AG09309 (cell line): Measurements from ENCODE around the gene PIK3C3.

Experiments
- DNase-seq: peaks from one replicate; pipeline ENCODE4 v3.0.0-alpha.2; 2010; ENCODE audit warnings: low read depth
- H3K4me3 ChIP-seq: 2 replicates; pipeline ENCODE4 v1.5.1; 2011; ENCODE audit warnings: mild to moderate bottlenecking, low read depth, low read length, moderate library complexity; ENCODE audit not compliant: control insufficient read depth
- TF ChIP-seq, protein P1 (sequence below): IDR thresholded peaks from 2 replicates; pipeline ENCODE4 v1.5.1; 2011; ENCODE audit warnings: mild to moderate bottlenecking, low read depth, low read length, inconsistent platforms; ENCODE audit not compliant: insufficient read depth, control insufficient read depth; ENCODE audit errors: missing control alignments

The PIK3C3 gene

DNA sequence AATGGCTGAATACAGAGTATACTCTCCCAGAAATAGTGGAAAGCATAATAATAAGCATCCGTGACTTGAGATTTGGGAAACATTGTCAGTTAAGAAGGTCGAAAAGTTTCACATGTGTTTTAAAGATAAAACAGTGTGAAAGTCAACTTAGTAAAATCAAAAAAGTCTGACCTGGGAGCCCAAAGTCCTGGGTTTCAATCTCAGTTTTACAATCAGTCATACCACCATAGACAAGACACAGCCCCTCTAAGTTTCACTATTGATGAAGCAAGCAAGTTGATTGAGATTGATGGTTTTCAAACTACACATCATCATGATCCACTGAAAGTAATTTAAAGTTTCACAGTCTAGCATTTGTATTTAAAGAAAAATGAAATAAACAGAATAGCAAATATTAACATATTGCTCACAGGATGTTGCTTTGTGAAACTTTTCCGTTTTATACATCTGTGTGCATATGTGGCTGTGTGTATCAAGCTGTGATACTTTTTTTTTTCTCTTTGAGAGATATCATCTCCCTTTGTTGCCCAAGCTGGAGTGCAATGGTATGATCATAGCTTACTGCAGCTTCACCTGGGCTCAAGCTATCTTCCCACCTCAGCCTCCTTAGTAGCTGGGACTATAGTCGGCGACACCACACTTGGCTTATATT lies 71.1 kb downstream of the PIK3C3 start:
- no peak for DNase-seq
- TF ChIP-seq, protein P1, sequence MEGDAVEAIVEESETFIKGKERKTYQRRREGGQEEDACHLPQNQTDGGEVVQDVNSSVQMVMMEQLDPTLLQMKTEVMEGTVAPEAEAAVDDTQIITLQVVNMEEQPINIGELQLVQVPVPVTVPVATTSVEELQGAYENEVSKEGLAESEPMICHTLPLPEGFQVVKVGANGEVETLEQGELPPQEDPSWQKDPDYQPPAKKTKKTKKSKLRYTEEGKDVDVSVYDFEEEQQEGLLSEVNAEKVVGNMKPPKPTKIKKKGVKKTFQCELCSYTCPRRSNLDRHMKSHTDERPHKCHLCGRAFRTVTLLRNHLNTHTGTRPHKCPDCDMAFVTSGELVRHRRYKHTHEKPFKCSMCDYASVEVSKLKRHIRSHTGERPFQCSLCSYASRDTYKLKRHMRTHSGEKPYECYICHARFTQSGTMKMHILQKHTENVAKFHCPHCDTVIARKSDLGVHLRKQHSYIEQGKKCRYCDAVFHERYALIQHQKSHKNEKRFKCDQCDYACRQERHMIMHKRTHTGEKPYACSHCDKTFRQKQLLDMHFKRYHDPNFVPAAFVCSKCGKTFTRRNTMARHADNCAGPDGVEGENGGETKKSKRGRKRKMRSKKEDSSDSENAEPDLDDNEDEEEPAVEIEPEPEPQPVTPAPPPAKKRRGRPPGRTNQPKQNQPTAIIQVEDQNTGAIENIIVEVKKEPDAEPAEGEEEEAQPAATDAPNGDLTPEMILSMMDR, result no peak
- no peak overlapping the region for H3K4me3 ChIP-seq

DNA sequence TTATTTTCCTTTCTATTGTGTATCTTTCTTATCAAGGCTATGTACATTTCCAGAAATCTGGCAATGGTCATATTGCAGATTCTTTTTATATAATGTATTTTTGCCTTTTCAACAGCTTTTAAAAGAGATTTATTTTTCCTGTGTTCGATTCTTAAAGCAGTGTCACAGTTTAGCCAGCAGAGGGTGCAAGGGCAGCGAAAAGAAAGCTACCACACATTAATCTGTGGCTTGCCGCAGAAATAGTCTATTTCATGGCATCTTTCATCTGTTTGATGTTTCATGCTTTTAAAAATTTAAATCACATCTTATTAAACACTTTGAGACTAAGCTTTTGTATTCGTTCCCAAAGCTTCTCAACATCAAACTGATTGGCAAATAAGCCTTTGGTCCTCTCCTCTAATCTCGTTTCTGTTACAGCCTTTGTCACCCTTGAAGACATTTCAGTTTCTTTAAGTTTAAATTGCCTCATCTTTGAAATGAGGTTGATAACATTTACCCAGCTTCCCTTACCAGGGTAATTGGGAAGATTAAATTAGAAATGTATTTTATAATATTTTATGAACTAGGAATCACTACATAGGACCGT lies 73.3 kb downstream of the PIK3C3 start:
- DNase-seq, result no peak
- TF ChIP-seq, protein P1, result peak; percentile 84
- no peak overlapping the region for H3K4me3 ChIP-seq

DNA sequence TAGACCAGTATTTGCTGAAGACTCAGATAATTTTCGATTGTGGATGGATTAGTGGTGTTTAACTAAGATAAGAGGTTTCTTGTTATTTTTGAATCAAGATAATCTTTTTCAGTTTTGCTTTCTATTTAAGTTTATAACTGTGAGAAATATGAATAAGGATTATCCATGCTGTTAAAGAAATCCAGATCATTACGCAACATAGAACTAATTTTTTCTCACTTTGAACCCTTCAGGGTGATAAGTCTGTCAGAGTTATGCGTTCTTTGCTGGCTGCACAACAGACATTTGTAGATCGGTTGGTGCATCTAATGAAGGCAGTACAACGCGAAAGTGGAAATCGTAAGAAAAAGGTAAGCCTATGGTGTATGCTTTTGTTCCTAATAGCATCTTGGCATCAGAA lies 74.1 kb downstream of the PIK3C3 start:
- H3K4me3 ChIP-seq, result no peak overlapping the region
- TF ChIP-seq, protein P1, result no peak
- DNase-seq, result no peak

DNA sequence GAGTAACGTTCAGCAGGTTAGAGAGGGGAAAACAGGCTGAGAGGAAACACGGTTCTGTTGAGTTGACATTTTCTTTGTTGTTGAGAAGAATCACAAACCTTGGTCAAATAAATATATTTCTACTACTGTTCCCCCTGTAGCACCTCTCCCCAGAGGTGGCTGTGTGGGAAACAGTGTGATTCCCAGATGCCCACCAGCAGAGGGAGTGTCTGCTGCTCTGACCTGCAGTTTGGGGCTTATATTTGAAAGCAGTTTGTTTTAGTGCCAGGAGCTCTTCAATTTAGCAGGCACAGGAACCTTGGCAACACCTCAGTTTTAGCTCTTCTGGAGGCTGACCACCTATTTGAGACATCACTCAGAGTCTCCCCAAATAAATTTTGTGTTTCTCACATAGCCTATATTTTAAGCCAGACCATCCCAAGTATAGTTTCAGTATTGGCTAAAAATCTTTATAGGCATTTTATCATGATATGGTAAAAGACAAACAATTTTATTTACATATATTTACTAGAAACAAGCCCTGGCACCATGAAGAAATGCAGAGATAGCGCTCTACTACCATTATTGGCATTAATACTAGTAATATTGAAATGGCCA lies 75.7 kb downstream of the PIK3C3 start:
- no peak overlapping the region for H3K4me3 ChIP-seq
- no peak for DNase-seq
- TF ChIP-seq, protein P1, result peak; percentile 79

DNA sequence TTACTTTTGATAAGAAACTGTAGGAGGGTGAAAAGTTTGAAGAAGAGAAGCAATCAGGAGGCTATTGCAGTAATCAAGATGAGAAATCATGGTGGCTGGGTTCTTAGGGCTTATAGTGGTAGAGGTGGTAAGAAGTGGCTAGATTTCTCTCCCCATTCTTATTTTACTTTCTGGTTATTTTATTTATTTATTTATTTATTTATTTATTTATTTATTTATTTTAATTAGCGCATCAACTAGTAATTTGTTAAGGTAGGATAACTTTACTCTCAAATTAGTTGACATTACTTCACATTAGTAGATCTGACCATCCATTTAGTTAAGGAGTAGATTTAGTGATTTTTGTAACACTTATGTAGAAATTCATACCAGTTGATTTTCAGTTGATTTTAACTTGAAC lies 77.4 kb downstream of the PIK3C3 start:
- DNase-seq, result no peak
- TF ChIP-seq, protein P1, result no peak
- H3K4me3 ChIP-seq, result no peak overlapping the region

DNA sequence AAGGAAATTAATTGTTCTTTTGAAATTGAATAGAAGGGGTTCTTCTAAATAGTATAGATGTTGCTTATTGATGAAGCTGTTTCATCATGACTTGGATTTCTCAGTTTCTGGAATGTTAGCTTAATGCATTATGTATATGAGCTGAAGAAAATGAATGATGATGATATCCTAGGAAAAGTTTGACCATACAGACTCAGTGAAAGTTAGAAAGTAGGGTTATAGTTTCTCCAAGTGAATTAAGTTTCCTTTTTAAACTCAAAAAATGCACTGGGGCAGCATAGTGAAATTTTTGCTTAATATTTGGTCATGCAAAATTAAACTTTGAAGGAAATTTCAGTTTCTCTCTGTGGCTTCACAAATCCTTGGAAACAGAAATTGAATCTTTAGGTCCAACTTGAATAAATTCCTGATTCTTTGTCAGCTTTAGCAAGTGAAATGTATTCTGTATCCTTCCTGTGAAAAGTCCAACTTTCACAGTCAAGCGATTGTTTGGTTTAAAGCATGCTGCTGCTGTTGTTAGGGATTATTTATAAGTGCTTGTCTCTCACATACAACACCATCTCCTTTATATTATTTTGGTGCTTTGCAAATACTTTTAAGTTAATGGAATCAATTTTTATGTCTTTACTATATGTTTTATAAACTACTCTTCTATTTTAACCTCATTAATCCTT lies 78.2 kb downstream of the PIK3C3 start:
- H3K4me3 ChIP-seq, result no peak overlapping the region
- no peak for DNase-seq
- TF ChIP-seq, protein P1, result no peak
